Renal cortex interstitium (tissue), 15 donors: ENCODE data around the gene WIPF1. TPM values are rescaled to one million over a fixed set of nuclear protein-coding genes. Genes with fewer than 3 reads are reported as not detected.

ENCODE experiments used
- DNase-seq, 11 donors: peaks; one replicate each; pipeline ENCODE4 v3.0.0-alpha.2; 2013; ENCODE audit warnings: low read depth in 9 of 11, low spot score in 4 of 11; ENCODE audit errors: extremely low read depth in 1 of 11
- long read RNA-seq, 16 experiments: transcript quantifications; one replicate each; lab custom pipeline, GENCODE V29; 2026
- polyA plus RNA-seq, 3 donors: library from polyadenylated mRNA; unstranded; fragments of 120-200 nt; gene quantifications; one replicate each; pipeline ENCODE4 v1.2.1, GENCODE V29; 2013; ENCODE audit not compliant: insufficient read length in 3 of 3

The WIPF1 gene, protein sequence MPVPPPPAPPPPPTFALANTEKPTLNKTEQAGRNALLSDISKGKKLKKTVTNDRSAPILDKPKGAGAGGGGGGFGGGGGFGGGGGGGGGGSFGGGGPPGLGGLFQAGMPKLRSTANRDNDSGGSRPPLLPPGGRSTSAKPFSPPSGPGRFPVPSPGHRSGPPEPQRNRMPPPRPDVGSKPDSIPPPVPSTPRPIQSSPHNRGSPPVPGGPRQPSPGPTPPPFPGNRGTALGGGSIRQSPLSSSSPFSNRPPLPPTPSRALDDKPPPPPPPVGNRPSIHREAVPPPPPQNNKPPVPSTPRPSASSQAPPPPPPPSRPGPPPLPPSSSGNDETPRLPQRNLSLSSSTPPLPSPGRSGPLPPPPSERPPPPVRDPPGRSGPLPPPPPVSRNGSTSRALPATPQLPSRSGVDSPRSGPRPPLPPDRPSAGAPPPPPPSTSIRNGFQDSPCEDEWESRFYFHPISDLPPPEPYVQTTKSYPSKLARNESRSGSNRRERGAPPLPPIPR
- polyA plus RNA-seq = 10 to 100 TPM; 25.1 to 30.1 (median 25.3) TPM
- long read RNA-seq, donor 1, partial matches to known transcripts = 0 of 1 reads
- long read RNA-seq, donor 1, other reads (novel, unspliced or antisense) = 0 of 1 reads
- long read RNA-seq, donor 2, transcript WIPF1-205 (5 exons, 1,772 nt) = major isoform, 6 of 6 reads
- long read RNA-seq, donor 2, partial matches to known transcripts = 0 of 6 reads
- long read RNA-seq, donor 2, other reads (novel, unspliced or antisense) = 0 of 6 reads
- long read RNA-seq, donor 3, partial matches to known transcripts = 0 of 6 reads
- long read RNA-seq, donor 3, other reads (novel, unspliced or antisense) = 0 of 6 reads
- long read RNA-seq, donor 4, partial matches to known transcripts = 0 of 4 reads
- long read RNA-seq, donor 4, other reads (novel, unspliced or antisense) = 0 of 4 reads
- long read RNA-seq, donor 5 = 0 reads
- long read RNA-seq, donor 6, partial matches to known transcripts = 0 of 4 reads
- long read RNA-seq, donor 6, other reads (novel, unspliced or antisense) = 0 of 4 reads
- long read RNA-seq, donor 7, partial matches to known transcripts = 0 of 1 reads
- long read RNA-seq, donor 7, other reads (novel, unspliced or antisense) = 0 of 1 reads
- long read RNA-seq, donor 8, partial matches to known transcripts = 0 of 3 reads
- long read RNA-seq, donor 8, other reads (novel, unspliced or antisense) = 0 of 3 reads
- long read RNA-seq, donor 9, partial matches to known transcripts = 0 of 5 reads
- long read RNA-seq, donor 9, other reads (novel, unspliced or antisense) = 0 of 5 reads
- long read RNA-seq, donor 10, partial matches to known transcripts = 0 of 2 reads
- long read RNA-seq, donor 10, other reads (novel, unspliced or antisense) = 0 of 2 reads
- long read RNA-seq, donor 11, partial matches to known transcripts = 1,911 of 1,914 reads
- long read RNA-seq, donor 11, other reads (novel, unspliced or antisense) = 0 of 1,914 reads
- long read RNA-seq, donor 12, partial matches to known transcripts = 0 of 2 reads
- long read RNA-seq, donor 12, other reads (novel, unspliced or antisense) = 0 of 2 reads
- long read RNA-seq, donor 13, partial matches to known transcripts = 13 of 20 reads
- long read RNA-seq, donor 13, other reads (novel, unspliced or antisense) = 0 of 20 reads
- long read RNA-seq, donor 14, partial matches to known transcripts = 0 of 1 reads
- long read RNA-seq, donor 14, other reads (novel, unspliced or antisense) = 0 of 1 reads
- long read RNA-seq, donor 15, partial matches to known transcripts = 0 of 2 reads
- long read RNA-seq, donor 15, other reads (novel, unspliced or antisense) = 0 of 2 reads
- long read RNA-seq, donor 16, transcript WIPF1-205 (5 exons, 1,772 nt) = major isoform, 7 of 11 reads
- long read RNA-seq, donor 16, partial matches to known transcripts = 0 of 11 reads
- long read RNA-seq, donor 16, other reads (novel, unspliced or antisense) = 0 of 11 reads

DNA sequence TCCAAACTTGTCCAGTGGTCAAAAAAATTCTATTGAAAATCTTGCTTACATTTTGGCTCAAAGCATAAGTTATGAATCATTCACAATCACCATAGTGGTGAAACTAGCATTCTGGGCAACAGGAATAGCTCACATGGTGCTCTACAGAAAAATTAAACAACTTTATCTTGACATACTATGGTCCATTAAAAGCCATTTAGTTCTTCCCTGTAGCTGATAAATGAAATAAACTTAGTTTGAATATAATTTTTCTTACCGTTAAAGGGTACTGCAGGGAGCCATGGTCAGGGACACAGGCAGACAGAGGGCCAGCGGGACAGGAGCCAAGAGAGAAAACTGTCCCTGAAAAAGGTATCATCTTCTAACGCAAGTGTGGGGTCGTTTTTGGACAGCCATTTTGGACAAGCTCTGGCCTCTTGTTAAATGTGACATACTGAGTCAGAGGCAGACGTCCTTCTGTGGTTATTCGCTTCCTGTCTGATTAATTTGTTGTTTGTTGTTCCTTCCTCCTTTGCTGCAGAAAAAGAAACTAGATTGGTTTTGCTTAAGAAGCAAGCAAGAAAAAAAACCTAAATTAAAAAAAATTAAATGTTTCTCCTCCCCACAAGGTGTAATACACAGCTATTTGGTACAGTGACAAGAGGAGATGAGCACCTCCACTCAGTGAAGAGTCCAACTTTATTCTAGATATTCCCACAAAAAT, at the start of gene WIPF1:
Gene WIPF1 (minus strand): TSS at position 460 of the 703 bp plus-strand sequence. CDS start 12,231 bp downstream, outside the sequence.
- no peak for DNase-seq

DNA sequence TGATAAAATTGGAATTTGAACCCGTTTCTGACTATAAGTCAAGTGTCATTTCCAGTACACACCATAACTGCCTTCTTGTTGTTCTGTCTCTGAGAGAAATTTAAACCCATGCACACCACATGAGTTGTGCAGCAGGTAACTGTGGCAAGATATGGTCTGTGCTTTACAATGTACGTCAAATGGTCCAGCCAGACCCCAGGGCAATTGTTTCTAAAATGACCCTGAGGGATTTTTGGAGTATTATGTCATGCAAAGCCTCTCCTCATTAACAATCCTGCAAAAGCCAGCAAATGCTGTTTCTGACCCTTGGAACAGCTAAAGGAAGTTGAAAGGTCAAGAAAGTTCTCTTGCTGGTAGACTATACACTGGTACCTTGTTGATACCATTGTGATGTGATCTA, 47.7 kb upstream of the WIPF1 start:
- DNase-seq = no peak

DNA sequence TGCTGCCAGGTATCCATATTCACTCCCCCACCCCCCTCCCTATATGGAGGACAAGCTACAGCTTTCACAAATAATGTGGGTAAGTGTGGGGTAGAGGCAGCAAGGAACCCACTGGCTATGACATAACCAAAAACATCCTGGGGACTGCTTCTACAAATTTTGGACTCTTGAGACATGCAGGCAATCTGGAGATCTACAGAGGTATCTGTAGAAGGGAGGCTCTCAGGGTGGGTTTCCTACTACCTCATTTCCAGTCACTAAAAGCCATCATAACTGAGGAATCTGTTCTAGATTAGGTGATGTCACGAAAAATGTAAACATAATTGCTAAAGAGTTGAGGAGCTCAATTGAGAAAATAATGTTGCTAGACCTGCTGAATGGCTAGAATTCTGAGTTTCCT, 46.8 kb upstream of the WIPF1 start:
- no peak for DNase-seq

DNA sequence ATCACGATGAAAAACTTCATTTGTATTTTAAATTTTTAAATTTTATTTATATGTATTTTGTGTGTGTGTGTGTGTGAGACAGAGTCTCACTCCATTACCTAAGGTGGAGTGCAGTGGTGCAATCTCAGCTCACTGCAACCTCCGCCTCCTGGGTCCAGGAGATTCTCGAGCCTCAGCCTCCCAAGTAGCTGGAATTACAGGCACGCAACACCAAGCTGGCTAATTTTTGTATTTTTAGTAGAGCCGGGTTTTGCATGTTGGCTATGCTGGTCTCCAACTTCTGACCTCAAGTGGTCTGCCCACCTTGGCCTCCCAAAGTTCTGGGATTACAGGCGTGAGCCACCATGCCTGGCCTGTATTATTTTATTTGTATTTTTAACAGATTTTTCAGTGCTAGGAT, 45.8 kb upstream of the WIPF1 start:
- no peak for DNase-seq

DNA sequence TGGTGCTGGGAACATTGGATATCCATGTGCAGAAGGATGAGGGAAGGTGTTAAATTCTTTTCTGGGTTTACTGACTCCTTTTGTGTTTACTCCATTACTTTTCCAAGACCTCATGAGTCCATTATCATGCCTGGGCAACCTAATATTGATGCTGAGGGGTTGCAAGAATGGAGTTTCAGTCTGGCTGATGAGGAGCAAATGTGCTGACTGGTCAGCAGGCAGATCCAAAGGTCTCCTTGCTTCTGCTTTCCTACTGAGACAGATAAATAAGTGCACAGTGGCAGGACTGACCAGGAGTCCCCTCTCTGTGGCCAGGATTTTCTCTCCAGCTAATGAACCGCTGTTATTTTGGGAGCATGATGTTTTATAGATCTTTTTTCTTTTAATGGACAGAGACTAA, 43.6 kb upstream of the WIPF1 start:
- DNase-seq = no peak

DNA sequence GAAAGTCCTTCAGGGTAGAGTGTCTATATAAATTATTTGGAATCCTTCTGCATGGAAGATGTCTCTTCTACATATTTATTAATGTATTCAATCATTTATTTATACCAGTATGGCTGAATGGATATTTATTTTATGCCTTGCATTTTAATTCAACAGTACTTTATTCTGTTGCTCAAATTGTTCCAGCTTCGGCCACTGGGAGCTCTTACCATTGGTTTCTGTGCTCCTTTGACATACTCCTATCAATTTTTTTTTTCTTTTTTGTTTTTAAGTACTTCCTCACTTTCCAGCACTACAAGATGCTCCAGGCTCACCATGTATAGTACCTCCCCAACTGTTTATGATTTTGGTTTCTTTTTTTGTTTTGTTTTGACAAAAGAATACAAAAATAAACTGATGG, 39.4 kb upstream of the WIPF1 start:
- DNase-seq = no peak

DNA sequence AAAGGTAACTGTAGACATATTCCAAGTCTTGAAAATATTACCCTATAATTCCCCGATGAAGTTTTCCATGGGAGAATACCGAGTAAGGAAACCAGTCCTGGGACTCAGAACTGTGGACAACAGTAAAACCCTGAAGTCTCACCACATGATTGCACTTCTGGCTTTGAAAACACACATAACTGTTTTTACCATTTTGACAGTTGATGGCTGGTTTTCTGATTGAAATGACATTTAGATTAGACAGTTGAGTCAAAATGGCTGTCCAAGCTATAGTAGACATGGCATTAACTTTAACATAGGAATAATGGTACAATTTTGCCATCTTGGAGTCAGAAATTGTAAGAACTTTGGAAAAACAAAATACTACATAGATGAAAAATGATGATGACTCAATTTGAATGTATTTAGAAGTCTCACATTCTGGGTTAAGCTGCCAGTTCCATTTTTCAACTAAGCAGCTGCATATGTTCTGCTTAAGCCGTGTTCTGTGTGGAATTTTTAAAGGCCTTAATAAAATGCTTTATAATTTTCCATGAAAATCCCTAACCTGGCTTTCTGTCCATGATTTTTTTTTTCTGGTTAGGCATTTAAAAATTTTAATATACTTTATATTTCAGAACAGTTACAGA, 38.3 kb upstream of the WIPF1 start:
- DNase-seq = no peak

DNA sequence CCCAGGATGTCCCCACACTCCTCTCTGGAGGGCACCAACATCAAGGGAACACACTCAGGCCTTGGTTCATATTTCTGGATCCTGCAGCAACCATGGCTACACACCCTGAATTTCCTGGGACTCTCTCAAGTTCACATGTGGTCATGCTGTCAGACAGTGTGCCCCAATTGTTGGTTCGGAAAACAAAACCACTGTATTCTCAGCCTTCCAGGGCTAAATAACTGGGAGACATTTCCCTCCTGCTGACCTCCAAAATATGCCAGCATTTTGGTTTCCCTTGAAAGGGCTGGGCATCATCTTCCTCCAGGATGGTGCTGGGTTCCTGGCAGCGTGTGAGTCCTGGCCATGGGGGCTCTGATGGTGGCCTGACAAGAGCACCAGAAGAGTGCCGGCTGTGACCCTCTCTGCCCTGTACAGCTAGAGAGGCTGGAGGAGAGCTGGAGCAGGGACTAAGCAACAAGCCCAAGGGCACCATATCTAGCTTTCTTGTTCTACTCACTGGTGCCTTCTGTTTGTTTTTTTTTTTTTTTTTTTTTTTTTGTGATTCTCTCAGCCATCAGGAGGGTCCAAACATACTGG, 37.5 kb upstream of the WIPF1 start:
- no peak for DNase-seq

DNA sequence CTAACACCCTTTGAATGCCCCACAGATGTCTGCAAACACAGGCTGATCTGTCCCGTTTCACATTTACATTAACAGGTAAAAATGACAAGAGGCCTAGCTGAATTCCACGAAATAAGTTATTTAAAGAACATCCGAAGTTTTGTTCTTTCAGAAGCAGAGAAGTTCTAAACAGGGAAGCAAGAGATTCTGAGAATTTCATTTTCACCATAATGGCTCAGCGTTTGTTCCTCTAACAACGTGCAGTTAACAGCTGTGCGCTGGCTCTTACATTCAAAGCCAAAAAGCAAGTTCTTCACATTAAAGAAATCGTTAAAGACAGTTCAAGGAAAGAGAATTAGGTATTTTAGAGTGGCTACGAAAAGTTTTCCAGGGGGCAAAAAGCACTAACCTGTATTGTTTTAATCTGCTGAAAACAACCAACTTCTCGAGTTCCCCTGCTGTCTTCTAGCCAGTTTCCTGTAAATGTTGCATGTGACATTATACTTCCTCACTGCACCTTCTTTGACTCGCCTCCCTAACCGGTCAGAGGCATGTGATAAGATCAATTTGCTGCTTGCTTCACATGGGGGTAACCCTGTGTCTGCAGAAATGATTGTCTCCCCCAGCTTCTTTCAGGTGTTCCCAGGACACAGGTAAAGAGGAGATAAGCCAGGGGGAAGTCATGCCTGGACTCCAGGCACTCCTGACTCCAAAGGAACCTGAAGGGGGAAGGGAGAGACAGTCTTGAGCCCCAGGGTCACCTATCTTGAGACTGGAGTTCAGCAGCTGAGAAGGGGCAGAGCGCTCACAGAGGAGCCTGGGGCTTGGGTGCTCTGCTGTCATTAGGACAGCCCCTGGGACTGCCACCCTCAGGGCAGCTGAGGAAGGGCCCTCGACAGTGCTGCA, 36.8 kb upstream of the WIPF1 start:
- no peak for DNase-seq

DNA sequence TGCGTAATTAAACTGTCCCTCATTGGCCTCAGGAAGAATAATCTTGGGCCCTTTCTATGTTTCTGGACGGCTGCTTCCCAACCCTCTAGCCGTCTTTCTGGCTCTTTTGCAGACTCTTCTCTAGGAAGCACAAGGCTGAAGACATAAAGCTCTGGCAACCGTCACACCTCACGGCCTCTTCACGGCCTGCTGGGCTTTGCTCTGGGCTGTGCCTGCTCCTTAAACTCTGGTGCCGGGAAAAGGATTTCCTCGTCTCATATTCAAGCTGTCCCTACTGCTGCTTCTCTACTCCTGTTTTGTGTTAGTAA, 36.0 kb upstream of the WIPF1 start:
- peak in 7 of 11 donors; percentile 44 to 66 (median 52) for DNase-seq

DNA sequence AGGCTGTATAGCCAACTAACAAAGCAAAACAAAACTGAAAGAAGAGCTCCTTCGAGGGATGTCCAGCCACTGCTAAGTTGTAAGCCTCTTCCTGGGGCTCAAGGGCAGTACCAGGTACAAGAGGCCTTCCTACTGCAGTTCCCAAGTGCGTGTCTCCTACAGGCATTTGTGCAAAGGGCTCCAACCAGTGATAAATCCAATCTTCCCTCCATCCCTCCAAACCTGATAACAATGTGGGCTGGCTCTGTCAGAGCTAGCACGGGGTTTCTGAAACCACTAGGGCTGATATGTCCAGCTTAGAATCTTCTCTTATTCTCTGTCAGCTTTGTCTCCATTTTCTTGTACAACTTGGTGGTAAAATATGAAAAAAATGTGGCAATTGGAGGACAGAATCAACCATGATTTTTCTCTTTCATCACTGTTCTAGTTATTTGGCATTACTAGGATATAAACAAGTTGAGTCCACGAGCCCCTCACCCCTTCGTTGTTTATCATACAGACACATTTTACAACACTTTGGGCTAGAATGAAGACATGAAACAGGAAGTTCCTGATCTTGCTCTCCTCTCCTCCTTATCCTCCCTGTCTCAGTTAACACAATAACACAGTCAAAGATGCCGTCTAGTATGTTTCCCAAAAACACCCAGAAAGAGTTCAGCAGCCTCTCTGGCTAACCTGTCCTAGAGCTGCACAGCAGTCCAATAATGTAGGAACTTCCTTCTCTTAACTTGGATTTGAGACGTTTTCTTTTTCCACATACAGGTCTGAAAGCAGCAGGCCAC, 35.4 kb upstream of the WIPF1 start:
- no peak for DNase-seq

DNA sequence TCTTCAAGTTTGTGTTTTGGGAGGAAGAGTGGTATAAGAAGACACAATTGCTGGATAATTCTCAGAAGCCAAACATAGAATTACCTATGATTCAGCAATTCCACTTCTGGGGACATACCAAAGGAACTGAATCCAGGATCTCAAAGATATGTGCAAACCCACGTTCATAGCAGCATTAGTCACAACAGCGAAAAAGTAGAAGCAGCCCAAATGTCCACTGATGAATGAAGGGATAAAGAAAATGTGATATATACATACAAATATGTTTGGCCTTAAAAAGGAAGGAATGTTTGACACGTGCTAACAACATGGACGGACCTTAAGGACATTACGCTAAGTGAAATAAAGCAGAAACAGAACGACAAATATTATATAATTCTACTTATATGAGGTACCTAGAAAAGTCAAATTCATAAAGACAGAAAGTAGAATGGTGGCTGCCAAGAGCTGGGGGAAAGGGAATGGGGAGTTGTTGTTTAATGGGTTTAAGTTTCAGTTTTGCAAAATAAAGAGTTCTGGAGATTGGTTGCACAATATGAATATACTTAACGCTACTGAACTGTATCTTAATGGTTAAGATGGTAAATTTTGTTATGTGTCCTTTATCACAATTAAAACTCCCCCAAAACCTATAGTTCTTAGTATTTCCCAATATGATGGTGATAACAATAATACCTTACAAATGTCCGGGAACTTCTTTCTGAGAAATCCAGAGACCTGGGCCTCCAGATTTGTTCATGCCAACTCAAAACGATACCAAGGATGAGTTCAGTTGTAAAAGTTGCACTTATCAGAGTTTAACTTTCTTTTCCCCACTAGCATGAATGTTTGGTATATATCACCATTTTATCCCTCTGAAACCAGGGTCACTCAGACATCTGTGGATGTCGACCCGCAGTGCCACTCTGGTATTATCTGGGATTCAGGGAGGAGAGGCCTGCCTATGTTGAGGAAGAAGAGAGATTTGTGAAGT, 33.7 kb upstream of the WIPF1 start:
- no peak for DNase-seq

DNA sequence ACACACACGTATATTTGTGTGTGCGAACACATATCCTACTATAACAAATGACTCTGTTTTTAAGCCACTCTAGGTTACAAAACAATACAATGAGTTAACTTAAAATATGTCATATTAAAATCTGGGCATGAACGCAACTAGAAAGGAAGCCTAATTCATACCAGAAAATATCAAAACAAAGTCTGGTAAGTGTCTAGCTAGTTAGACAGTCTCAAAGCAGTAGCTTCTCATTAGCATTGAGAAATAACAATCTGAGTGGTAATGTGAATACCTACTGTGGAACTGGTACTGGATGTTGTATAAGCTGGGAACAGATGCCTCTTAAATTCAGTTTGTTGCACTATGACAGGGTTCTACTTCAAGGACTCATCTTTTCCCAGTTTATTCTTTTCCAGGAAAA, 32.5 kb upstream of the WIPF1 start:
- DNase-seq = no peak

DNA sequence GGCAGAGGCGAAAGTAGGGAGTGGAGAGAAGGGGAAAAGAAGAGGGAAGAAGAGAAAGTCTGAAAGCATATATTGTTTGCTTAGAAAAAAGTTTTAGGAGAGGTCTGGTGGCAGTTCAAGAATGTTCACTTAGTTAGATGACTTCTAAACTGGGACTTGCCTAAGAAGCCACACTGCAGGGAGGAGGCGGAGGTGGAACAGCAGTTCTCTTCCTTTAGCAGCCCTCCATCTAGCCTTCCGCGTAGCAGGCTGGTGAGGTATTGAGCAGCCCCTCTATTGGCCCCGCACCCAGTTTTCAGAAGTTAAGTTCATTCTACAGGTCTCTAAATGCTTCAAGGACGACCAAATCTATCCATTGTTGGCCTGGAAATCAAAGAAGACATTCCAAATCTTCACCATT, 31.9 kb upstream of the WIPF1 start:
- no peak for DNase-seq
